Measurements from ENCODE around the gene RFT1.

RFT1 gene

DNA sequence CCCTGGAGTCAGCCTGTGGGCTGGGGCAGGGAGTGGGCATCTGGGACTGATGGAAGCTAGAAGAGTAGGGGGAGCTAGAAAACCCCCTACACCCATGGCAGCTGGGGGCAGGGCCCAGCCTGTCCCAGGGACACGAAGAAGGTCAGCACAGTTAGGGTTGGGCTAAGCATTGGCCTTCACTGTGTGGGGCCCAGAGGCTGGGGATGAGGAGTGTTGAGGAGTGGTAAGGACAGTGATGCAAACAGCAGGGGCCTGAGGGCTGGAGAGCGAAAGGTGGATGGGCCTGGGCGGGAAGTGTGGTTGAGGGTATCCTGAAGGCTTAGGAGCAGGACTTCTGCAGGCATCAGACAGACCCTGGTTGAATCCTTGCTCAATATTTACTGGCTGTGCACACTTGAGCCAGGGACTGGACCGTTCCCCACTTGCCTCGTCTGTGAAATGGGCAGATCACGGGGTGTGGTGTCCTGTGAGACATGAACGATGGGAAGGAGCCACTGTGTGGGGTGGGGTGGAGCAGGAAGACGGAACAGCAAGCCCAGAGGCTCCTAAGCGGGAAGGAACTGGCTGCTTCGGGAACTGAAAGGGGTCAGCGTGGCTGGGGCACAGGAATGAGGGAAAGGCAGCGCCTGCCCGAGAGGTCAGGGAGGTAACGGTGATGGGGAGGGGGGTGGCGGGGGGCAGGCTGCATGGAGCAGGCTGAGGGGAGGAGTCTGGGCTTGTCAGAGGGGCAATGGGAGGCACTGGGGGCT, 38.1 kb upstream of the RFT1 start:
- H3K4me3 ChIP-seq (ENCODE audit: low read depth, low read length) = peak overlapping the region; percentile 47
- TF ChIP-seq, protein P1, sequence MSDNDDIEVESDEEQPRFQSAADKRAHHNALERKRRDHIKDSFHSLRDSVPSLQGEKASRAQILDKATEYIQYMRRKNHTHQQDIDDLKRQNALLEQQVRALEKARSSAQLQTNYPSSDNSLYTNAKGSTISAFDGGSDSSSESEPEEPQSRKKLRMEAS (IDR thresholded peaks at IDR 0.05; ENCODE audit: low read depth, low read length) = no peak
- TF ChIP-seq, protein P2, sequence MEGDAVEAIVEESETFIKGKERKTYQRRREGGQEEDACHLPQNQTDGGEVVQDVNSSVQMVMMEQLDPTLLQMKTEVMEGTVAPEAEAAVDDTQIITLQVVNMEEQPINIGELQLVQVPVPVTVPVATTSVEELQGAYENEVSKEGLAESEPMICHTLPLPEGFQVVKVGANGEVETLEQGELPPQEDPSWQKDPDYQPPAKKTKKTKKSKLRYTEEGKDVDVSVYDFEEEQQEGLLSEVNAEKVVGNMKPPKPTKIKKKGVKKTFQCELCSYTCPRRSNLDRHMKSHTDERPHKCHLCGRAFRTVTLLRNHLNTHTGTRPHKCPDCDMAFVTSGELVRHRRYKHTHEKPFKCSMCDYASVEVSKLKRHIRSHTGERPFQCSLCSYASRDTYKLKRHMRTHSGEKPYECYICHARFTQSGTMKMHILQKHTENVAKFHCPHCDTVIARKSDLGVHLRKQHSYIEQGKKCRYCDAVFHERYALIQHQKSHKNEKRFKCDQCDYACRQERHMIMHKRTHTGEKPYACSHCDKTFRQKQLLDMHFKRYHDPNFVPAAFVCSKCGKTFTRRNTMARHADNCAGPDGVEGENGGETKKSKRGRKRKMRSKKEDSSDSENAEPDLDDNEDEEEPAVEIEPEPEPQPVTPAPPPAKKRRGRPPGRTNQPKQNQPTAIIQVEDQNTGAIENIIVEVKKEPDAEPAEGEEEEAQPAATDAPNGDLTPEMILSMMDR (IDR thresholded peaks at IDR 0.05; ENCODE audit: low read depth, low read length) = no peak
- TF ChIP-seq POLR2A (IDR thresholded peaks at IDR 0.05; ENCODE audit: extremely low read depth, insufficient read length) = no peak
- TF ChIP-seq MYC (IDR thresholded peaks at IDR 0.05; ENCODE audit: low read depth, low read length) = no peak
- DNase-seq (ENCODE audit: low read depth) = peak; percentile 28

DNA sequence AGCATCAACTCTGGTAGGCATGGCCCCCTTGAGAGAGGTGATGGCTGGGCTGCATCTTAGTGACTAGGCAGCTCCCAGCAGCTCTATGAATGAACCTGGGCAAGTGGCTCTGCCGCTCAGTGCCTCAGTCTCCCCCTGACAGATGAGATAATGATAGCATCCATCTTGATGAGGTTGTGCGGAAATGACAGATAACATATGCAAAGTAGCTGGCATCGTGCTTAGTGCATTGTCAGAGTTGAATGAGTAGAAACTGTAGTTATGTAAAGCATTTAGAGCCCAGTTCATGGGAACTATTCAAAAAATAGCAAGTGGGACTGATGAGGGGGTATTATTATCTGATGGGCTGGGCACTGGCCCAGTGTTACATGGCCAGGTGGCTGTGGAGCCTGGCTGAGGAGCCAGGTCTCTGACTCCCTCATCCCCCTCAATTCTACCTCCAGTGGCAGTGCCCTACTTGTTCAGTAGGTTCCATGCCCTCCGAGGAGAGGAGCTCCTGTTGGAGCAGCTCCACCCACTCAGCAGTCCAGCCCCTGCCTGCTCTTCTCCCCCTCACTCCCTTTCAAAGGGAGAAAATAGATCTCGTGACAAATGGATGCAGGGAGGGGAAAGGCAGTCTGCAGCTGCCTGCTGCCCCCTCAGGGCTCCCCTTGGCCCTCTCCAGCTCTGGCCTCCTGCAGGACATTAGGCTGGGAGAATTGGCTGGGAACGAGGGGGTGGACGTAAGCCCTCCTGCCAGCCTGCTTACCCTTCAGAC, 37.4 kb upstream of the RFT1 start:
- TF ChIP-seq MYC (IDR thresholded peaks at IDR 0.05; ENCODE audit: low read depth, low read length) (no peak), POLR2A (IDR thresholded peaks at IDR 0.05; ENCODE audit: extremely low read depth, insufficient read length) (no peak)
- TF ChIP-seq, protein P2 (IDR thresholded peaks at IDR 0.05; ENCODE audit: low read depth, low read length) = no peak
- TF ChIP-seq, protein P1 (IDR thresholded peaks at IDR 0.05; ENCODE audit: low read depth, low read length) = no peak
- H3K4me3 ChIP-seq (ENCODE audit: low read depth, low read length) = peak overlapping the region; percentile 42
- peak; percentile 60 for DNase-seq (ENCODE audit: low read depth)

DNA sequence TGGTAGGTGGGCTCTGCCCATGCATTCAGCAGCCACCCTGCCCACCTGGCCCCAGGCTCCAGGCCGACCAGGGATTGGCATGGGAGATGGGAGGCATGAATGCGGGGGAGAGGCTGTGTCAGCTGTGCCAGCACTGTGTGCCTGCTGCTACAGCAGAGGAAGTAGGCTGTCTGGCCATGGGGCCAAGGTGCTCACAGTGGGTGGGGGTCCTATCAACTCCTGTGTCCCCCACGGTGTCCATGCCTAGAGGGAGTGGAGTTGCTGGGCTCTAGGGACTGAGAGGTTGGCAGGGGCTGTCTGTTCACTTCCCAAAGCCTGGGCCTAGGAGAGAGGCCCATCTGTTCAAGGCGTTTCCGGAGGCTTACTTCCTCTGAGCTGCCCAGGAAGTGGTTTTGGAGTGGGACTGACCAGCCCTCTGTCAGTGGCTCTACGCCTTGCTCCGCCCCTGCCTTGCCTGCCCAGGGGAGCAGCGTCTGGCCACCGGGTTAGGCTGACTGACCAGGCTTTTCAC, 36.6 kb upstream of the RFT1 start:
- H3K4me3 ChIP-seq (ENCODE audit: low read depth, low read length) = peak overlapping the region; percentile 49
- peak; percentile 94 for DNase-seq (ENCODE audit: low read depth)
- TF ChIP-seq, protein P1 (IDR thresholded peaks at IDR 0.05; ENCODE audit: low read depth, low read length) = 0 out of 2 replicates have a peak, but pooled peaks have one; percentile 63
- no peak for TF ChIP-seq MYC (IDR thresholded peaks at IDR 0.05; ENCODE audit: low read depth, low read length)
- TF ChIP-seq POLR2A (IDR thresholded peaks at IDR 0.05; ENCODE audit: extremely low read depth, insufficient read length) = no peak
- TF ChIP-seq, protein P2 (IDR thresholded peaks at IDR 0.05; ENCODE audit: low read depth, low read length) = no peak

DNA sequence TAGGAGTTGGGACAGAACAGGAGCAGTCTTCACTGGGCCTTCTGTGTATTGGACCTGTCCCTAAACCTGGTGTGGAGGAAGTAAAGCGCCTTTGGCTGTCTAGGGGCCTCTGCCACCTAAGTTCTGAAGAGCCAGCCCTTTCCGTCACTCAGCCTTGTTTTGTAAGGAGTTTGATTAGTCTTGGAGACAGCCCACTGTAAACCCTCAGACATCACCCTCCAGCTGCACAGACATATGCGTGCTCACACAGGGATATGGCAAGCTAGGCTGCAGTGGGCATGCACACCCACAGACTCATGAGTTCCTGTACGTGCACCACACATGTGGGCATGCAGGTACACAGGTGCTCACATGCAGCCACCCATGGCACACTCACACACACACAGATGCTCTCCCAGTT, 36.0 kb upstream of the RFT1 start:
- peak overlapping the region; percentile 49 for H3K4me3 ChIP-seq (ENCODE audit: low read depth, low read length)
- no peak for TF ChIP-seq MYC (IDR thresholded peaks at IDR 0.05; ENCODE audit: low read depth, low read length)
- TF ChIP-seq, protein P2 (IDR thresholded peaks at IDR 0.05; ENCODE audit: low read depth, low read length) = no peak
- no peak for TF ChIP-seq POLR2A (IDR thresholded peaks at IDR 0.05; ENCODE audit: extremely low read depth, insufficient read length)
- TF ChIP-seq, protein P1 (IDR thresholded peaks at IDR 0.05; ENCODE audit: low read depth, low read length) = no peak
- DNase-seq (ENCODE audit: low read depth) = peak; percentile 56

DNA sequence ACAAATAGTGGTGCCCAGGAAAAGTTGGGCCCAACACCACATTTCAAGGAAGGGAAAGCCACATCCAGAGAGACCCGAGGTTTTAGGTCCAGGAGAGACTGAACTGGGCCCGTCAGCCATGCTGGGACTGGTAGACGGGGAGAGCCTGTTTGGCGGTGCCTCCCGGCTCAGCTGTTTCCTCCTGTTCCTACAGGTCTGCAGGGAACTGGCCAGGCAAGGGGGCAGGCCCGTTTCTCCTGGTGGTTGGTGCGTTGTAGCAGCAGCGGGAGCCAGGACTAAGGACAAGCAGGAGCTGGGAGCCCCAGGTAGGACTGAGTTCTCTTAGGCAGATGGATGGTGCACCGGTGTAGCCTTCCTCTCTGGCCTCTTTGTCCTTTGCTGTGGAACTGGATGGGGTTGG, 34.7 kb upstream of the RFT1 start:
- DNase-seq (ENCODE audit: low read depth) = no peak
- peak overlapping the region; percentile 16 for H3K4me3 ChIP-seq (ENCODE audit: low read depth, low read length)
- TF ChIP-seq, protein P1 (IDR thresholded peaks at IDR 0.05; ENCODE audit: low read depth, low read length) = no peak
- TF ChIP-seq POLR2A (IDR thresholded peaks at IDR 0.05; ENCODE audit: extremely low read depth, insufficient read length) = no peak
- no peak for TF ChIP-seq MYC (IDR thresholded peaks at IDR 0.05; ENCODE audit: low read depth, low read length)
- TF ChIP-seq, protein P2 (IDR thresholded peaks at IDR 0.05; ENCODE audit: low read depth, low read length) = no peak
